Testis (tissue), 2 donors: Measurements from ENCODE around the gene ATP6V1E1.

ENCODE experiments used
- POLR2A ChIP-seq: fragments of 450-650 bp; IDR thresholded peaks from one replicate; pipeline ENCODE4 v1.6.1; 2017; ENCODE audit warnings: antibody characterized with exemption, mild to moderate bottlenecking, moderate library complexity
- TF ChIP-seq, protein P1 (sequence below), 3 experiments: fragments of 450-650 bp in 2 of 3; fragments of 200-600 bp in 1 of 3; sonication (generic) in 1 of 3; IDR thresholded peaks; one replicate each; pipeline ENCODE4 v1.5.1; 2016 to 2019; ENCODE audit warnings: antibody characterized with exemption in 3 of 3, mild to moderate bottlenecking in 2 of 3, moderate library complexity in 1 of 3

DNA sequence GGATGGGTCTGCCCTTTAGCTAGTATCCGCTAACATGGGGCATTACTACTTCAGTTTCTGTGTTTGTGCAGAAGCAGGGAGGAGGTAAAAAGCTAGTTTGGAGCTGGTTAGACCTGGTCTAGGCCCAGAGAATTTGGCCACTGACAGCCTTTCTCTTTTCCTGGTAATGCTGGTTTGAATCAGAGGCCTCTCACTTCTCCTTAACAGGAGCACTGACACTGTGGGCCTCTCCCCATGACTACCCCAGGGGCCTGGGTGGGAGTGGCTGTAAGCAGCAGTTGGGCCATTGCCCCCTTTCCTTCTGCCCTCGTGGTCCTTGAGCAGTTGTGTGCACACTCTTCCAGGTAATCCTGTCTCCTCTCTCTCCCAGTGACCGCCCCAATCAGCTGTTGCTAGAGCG, 73.7 kb downstream of the ATP6V1E1 start:
- TF ChIP-seq, protein P1, sequence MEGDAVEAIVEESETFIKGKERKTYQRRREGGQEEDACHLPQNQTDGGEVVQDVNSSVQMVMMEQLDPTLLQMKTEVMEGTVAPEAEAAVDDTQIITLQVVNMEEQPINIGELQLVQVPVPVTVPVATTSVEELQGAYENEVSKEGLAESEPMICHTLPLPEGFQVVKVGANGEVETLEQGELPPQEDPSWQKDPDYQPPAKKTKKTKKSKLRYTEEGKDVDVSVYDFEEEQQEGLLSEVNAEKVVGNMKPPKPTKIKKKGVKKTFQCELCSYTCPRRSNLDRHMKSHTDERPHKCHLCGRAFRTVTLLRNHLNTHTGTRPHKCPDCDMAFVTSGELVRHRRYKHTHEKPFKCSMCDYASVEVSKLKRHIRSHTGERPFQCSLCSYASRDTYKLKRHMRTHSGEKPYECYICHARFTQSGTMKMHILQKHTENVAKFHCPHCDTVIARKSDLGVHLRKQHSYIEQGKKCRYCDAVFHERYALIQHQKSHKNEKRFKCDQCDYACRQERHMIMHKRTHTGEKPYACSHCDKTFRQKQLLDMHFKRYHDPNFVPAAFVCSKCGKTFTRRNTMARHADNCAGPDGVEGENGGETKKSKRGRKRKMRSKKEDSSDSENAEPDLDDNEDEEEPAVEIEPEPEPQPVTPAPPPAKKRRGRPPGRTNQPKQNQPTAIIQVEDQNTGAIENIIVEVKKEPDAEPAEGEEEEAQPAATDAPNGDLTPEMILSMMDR (IDR thresholded peaks at IDR 0.05): no peak
- TF ChIP-seq POLR2A: no peak
